ENCODE data around the gene KMT2B. TPM values are rescaled to one million over a fixed set of nuclear protein-coding genes. Genes with fewer than 3 reads are reported as not detected.
A peak's percentile ranks its signal among the peaks of the same experiment; 100 is the strongest.

KMT2B gene
- total and polyA plus RNA-seq, 3 experiments from 2014 or later: 2.9 to 67.8 (median 62.6) TPM

GRCh38 chr19:35713506-35713850 is 4.3 kb upstream of the KMT2B start:
- Histone ChIP-seq H3K4me1 (ENCODE audit: insufficient read depth, low read length) (peaks cover 58% of the 10 kb centered on the region), H3K9me3 (ENCODE audit: low read length) (no peaks in the 10 kb centered on the region), H3K27me3 (ENCODE audit: insufficient read depth, low read length, poor library complexity, severe bottlenecking) (no peaks in the 10 kb centered on the region), H3K36me3 (ENCODE audit: insufficient read depth, low read length) (no peaks in the 10 kb centered on the region), H3K4me3 (ENCODE audit: low read length) (peak overlapping the region; percentile 4), H3K27ac (ENCODE audit: low read depth, low read length) (peak overlapping the region; percentile 45)
- peak in 1 of 5 donors; percentile 41 for DNase-seq
- Mint-ChIP-seq H3K36me3 (peaks cover 0 to 7% (median 0%) of the 10 kb centered on the region in 3 donors), H3K4me1 (peaks cover 47 to 67% (median 64%) of the 10 kb centered on the region in 3 donors), H3K27ac (peak overlapping the region; percentile 67 to 98 (median 90)), H3K9me3 (no peaks in the 10 kb centered on the region), H3K27me3 (peaks cover 0 to 8% of the 10 kb centered on the region in 2 donors), H3K4me3 (peak overlapping the region; percentile 17 to 84 (median 67))
- ChIA-PET CTCF (interaction anchor here (1.1 to 4.0 kb wide), 3 partner anchors 10 to 204 kb away, joined by 3 to 20 read pairs (median 6); no protein-coding TSS in a partner anchor), POLR2A (interaction anchor here (2.8 kb wide), 1 partner anchor 12 kb away, joined by 16 read pairs; no protein-coding TSS in a partner anchor)

GRCh38 chr19:35713904-35714495 is 3.8 kb upstream of the KMT2B start:
- Histone ChIP-seq H3K4me1 (ENCODE audit: insufficient read depth, low read length) (peaks cover 62% of the 10 kb centered on the region), H3K4me3 (ENCODE audit: low read length) (peak overlapping the region; percentile 4), H3K27ac (ENCODE audit: low read depth, low read length) (no peak overlapping the region), H3K27me3 (ENCODE audit: insufficient read depth, low read length, poor library complexity, severe bottlenecking) (no peaks in the 10 kb centered on the region), H3K36me3 (ENCODE audit: insufficient read depth, low read length) (no peaks in the 10 kb centered on the region), H3K9me3 (ENCODE audit: low read length) (no peaks in the 10 kb centered on the region)
- Mint-ChIP-seq H3K4me1 (peaks cover 50 to 72% (median 64%) of the 10 kb centered on the region in 3 donors), H3K4me3 (peak overlapping the region; percentile 17 to 84 (median 67)), H3K27ac (peak overlapping the region; percentile 67 to 98 (median 90)), H3K27me3 (peaks cover 0 to 8% of the 10 kb centered on the region in 2 donors), H3K9me3 (no peaks in the 10 kb centered on the region), H3K36me3 (peaks cover 0 to 10% (median 0%) of the 10 kb centered on the region in 3 donors)
- DNase-seq: no peak
- POLR2A ChIA-PET: interaction anchor here (2.8 kb wide), 1 partner anchor 12 kb away, joined by 16 read pairs; no protein-coding TSS in a partner anchor
- CTCF ChIA-PET: interaction anchor here (1.0 to 4.0 kb wide), 3 partner anchors 12 to 204 kb away, joined by 3 to 20 read pairs (median 3); no protein-coding TSS in a partner anchor

GRCh38 chr19:35714601-35715354 is 3.0 kb upstream of the KMT2B start:
- Histone ChIP-seq H3K4me1 (ENCODE audit: insufficient read depth, low read length) (peaks cover 70% of the 10 kb centered on the region), H3K36me3 (ENCODE audit: insufficient read depth, low read length) (no peaks in the 10 kb centered on the region), H3K4me3 (ENCODE audit: low read length) (no peak overlapping the region), H3K27ac (ENCODE audit: low read depth, low read length) (no peak overlapping the region), H3K27me3 (ENCODE audit: insufficient read depth, low read length, poor library complexity, severe bottlenecking) (no peaks in the 10 kb centered on the region), H3K9me3 (ENCODE audit: low read length) (no peaks in the 10 kb centered on the region)
- peak overlapping the region; percentile 48 to 98 (median 87) for H3K27ac Mint-ChIP-seq
- ChIA-PET POLR2A (interaction anchor here (1.2 kb wide), 1 partner anchor 34 kb away, joined by 3 read pairs; the partner anchor contains the start of gene LIN37), CTCF (interaction anchor here (0.8 to 4.0 kb wide), 4 partner anchors 13 to 31 kb away, joined by 3 to 20 read pairs (median 3); partner anchors contain the start of genes PSENEN and U2AF1L4)
- H3K27me3 Mint-ChIP-seq: peaks cover 0 to 8% of the 10 kb centered on the region in 2 donors
- peaks cover 55 to 79% (median 71%) of the 10 kb centered on the region in 3 donors for H3K4me1 Mint-ChIP-seq
- H3K9me3 Mint-ChIP-seq: no peaks in the 10 kb centered on the region
- DNase-seq: no peak
- H3K4me3 Mint-ChIP-seq: peak overlapping the region; percentile 41 to 70 (median 67)
- H3K36me3 Mint-ChIP-seq: peaks cover 0 to 14% (median 0%) of the 10 kb centered on the region in 3 donors

- no peak for DNase-seq
- Histone ChIP-seq H3K27ac (ENCODE audit: low read depth, low read length) (no peak overlapping the region), H3K9me3 (ENCODE audit: low read length) (no peaks in the 10 kb centered on the region), H3K27me3 (ENCODE audit: insufficient read depth, low read length, poor library complexity, severe bottlenecking) (no peaks in the 10 kb centered on the region), H3K4me1 (ENCODE audit: insufficient read depth, low read length) (peaks cover 73% of the 10 kb centered on the region), H3K36me3 (ENCODE audit: insufficient read depth, low read length) (no peaks in the 10 kb centered on the region), H3K4me3 (ENCODE audit: low read length) (peak overlapping the region; percentile 89)
- Mint-ChIP-seq H3K4me1 (peaks cover 57 to 80% (median 71%) of the 10 kb centered on the region in 3 donors), H3K9me3 (no peaks in the 10 kb centered on the region), H3K4me3 (peak overlapping the region in 6 of 7 donors; percentile 15 to 98 (median 67)), H3K27me3 (peaks cover 0 to 8% of the 10 kb centered on the region in 2 donors), H3K36me3 (peaks cover 0 to 20% (median 2%) of the 10 kb centered on the region in 3 donors), H3K27ac (peak overlapping the region in 4 of 8 donors; percentile 32 to 98 (median 94))
- CTCF ChIA-PET: interaction anchor here (0.8 to 4.0 kb wide), 4 partner anchors 13 to 30 kb away, joined by 3 to 20 read pairs (median 4); partner anchors contain the start of genes PSENEN and U2AF1L4
- POLR2A ChIA-PET: interaction anchor here (1.2 kb wide), 1 partner anchor 33 kb away, joined by 3 read pairs; the partner anchor contains the start of gene LIN37
These were observed 2.4 kb upstream of the KMT2B start for GRCh38 chr19:35715355-35715809.

- Histone ChIP-seq H3K36me3 (ENCODE audit: insufficient read depth, low read length) (no peaks in the 10 kb centered on the region), H3K27me3 (ENCODE audit: insufficient read depth, low read length, poor library complexity, severe bottlenecking) (no peaks in the 10 kb centered on the region), H3K4me1 (ENCODE audit: insufficient read depth, low read length) (peaks cover 66% of the 10 kb centered on the region), H3K4me3 (ENCODE audit: low read length) (peak overlapping the region; percentile 89), H3K9me3 (ENCODE audit: low read length) (no peaks in the 10 kb centered on the region), H3K27ac (ENCODE audit: low read depth, low read length) (peak overlapping the region; percentile 72)
- Mint-ChIP-seq H3K27ac (peak overlapping the region; percentile 74 to 98 (median 94)), H3K4me3 (peak overlapping the region; percentile 86 to 98 (median 91)), H3K27me3 (peaks cover 0 to 5% of the 10 kb centered on the region in 2 donors), H3K36me3 (peaks cover 0 to 25% (median 2%) of the 10 kb centered on the region in 3 donors), H3K4me1 (peaks cover 54 to 72% (median 64%) of the 10 kb centered on the region in 3 donors), H3K9me3 (no peaks in the 10 kb centered on the region)
- POLR2A ChIA-PET: interaction anchor here (0.5 to 1.2 kb wide), 2 partner anchors 32 to 189 kb away, joined by 3 to 6 read pairs; partner anchors contain the start of gene LIN37
- DNase-seq: peak in 1 of 5 donors; percentile 25
- CTCF ChIA-PET: interaction anchor here (0.6 to 4.0 kb wide), 4 partner anchors 13 to 45 kb away, joined by 3 to 20 read pairs (median 4); no protein-coding TSS in a partner anchor
These were observed 1.6 kb upstream of the KMT2B start for GRCh38 chr19:35715981-35716800.

- POLR2A ChIA-PET: interaction anchor here (1.9 kb wide), 1 partner anchor 28 kb away, joined by 6 read pairs; the partner anchor contains the start of genes PSENEN and U2AF1L4
- CTCF ChIA-PET: interaction anchor here (0.6 to 4.0 kb wide), 4 partner anchors 14 to 46 kb away, joined by 3 to 20 read pairs (median 4); no protein-coding TSS in a partner anchor
- Histone ChIP-seq H3K36me3 (ENCODE audit: insufficient read depth, low read length) (no peaks in the 10 kb centered on the region), H3K4me3 (ENCODE audit: low read length) (peak overlapping the region; percentile 89), H3K27me3 (ENCODE audit: insufficient read depth, low read length, poor library complexity, severe bottlenecking) (no peaks in the 10 kb centered on the region), H3K27ac (ENCODE audit: low read depth, low read length) (peak overlapping the region; percentile 72), H3K4me1 (ENCODE audit: insufficient read depth, low read length) (peaks cover 61% of the 10 kb centered on the region), H3K9me3 (ENCODE audit: low read length) (no peaks in the 10 kb centered on the region)
- DNase-seq: peak; percentile 95 to 98 (median 98)
- Mint-ChIP-seq H3K4me1 (peaks cover 50 to 72% (median 58%) of the 10 kb centered on the region in 3 donors), H3K27ac (peak overlapping the region; percentile 83 to 98 (median 94)), H3K27me3 (peaks cover 0 to 4% of the 10 kb centered on the region in 2 donors), H3K9me3 (no peaks in the 10 kb centered on the region), H3K4me3 (peak overlapping the region; percentile 86 to 98 (median 91)), H3K36me3 (peaks cover 0 to 32% (median 2%) of the 10 kb centered on the region in 3 donors)
These were observed 770 bp upstream of the KMT2B start for GRCh38 chr19:35716801-35717664.
